Esophagus muscularis mucosa (tissue), 4 donors: ENCODE results near the gene MRPS30. TPM values are rescaled to one million over a fixed set of nuclear protein-coding genes. Genes with fewer than 3 reads are reported as not detected.
"Not testable (repeated sequence)": the region's sequence is repeated elsewhere in the genome, so short reads cannot be mapped to it uniquely, and the experiment has no call there.

ENCODE experiments used
- DNase-seq: peaks from one replicate; pipeline ENCODE4 v3.0.0-alpha.2; 2017; ENCODE audit errors: extremely low spot score
- H3K27ac ChIP-seq, 4 donors: fragments of 200-600 bp; sonication (generic); replicated peaks in 1 of 4; 1 replicate in 3 of 4; 2 replicates in 1 of 4; pipeline ENCODE4 v1.5.1; 2016 to 2019; ENCODE audit warnings: mild to moderate bottlenecking in 1 of 4
- H3K27me3 ChIP-seq, 4 donors: fragments of 200-600 bp; sonication (generic); one replicate each; pipeline versions ENCODE4 v1.5.1 to v1.6.0; 2016 to 2019
- H3K36me3 ChIP-seq, 4 donors: fragments of 200-600 bp; sonication (generic); one replicate each; pipeline ENCODE4 v1.5.1; 2016 to 2019
- H3K4me1 ChIP-seq, 4 donors: fragments of 200-600 bp; sonication (generic); one replicate each; pipeline ENCODE4 v1.5.1; 2016 to 2019
- H3K4me3 ChIP-seq, 4 donors: fragments of 200-600 bp; sonication (generic); 1 replicate in 2 of 4; 2 replicates in 2 of 4; pipeline ENCODE4 v1.5.1; 2016 to 2019; ENCODE audit warnings: mild to moderate bottlenecking in 4 of 4, moderate library complexity in 1 of 4
- H3K9me3 ChIP-seq, 4 donors: fragments of 200-600 bp; sonication (generic); 1 replicate in 3 of 4; 2 replicates in 1 of 4; pipeline ENCODE4 v1.5.1; 2016 to 2019
- CTCF ChIP-seq, 3 experiments: fragments of 200-600 bp in 2 of 3; fragments of 450-650 bp in 1 of 3; sonication (generic) in 2 of 3; IDR thresholded peaks; one replicate each; pipeline ENCODE4 v1.5.1; 2017 to 2019; ENCODE audit warnings: antibody characterized with exemption in 3 of 3, mild to moderate bottlenecking in 2 of 3, moderate library complexity in 1 of 3
- EP300 ChIP-seq: sonication (generic); formaldehyde crosslinking; IDR thresholded peaks from one replicate; pipeline ENCODE4 v1.6.1; 2017; ENCODE audit warnings: antibody characterized with exemption
- POLR2A ChIP-seq: fragments of 450-650 bp; IDR thresholded peaks from one replicate; pipeline ENCODE4 v1.6.1; 2017; ENCODE audit warnings: antibody characterized with exemption, moderate library complexity, mild to moderate bottlenecking, low read depth
- POLR2AphosphoS5 ChIP-seq, 2 donors: sonication (generic); formaldehyde crosslinking; IDR thresholded peaks; one replicate each; pipeline ENCODE4 v1.6.1; 2017; ENCODE audit warnings: antibody characterized with exemption in 2 of 2
- WGBS: methylation state at CpG from one replicate; pipeline ENCODE4 v1.1.5; 2018; 5-methylcytosine and 5-hydroxymethylcytosine counted together
- intact Hi-C: fragments of 100-400 bp; cut with DNase I; formaldehyde crosslinking; loops from one replicate; pipeline ENCODE4 v1.15.1; 2023
- total RNA-seq, 4 donors: library from RNA; depleted of rRNA; stranded (reverse); fragments of >200 nt; gene quantifications; one replicate each; pipeline versions ENCODE4 v1.1.0 to v1.2.1, GENCODE V29; 2016

The MRPS30 gene
- total RNA-seq, 4 donors from 2014 or later, result 47.8 to 56.3 (median 53.1) TPM

DNA sequence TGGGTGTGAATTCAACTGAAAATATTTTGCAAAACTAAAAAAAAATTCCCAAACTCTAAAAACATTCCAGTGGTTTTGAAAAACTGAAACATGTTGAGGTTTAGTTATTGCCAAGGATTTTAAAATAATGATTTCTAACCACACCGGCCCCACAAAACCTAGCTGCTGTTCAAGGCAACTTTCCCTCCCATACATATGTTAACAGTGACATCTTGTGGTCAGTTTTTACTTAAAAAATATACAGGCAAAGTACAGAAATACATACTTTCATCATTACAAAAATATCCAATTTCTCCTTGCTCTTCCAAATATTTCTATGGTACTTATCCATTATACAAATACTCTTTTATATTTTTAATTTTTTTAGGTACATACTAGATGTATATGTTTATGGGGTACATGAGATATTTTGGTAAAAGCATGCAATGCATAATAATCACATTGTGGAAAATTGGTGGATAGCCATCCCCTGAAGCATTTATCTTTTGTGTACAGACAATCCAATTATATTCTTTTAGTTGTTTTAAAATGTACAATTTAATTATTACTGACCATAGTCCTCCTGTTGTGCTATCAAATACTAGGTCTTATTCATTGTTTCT lies 34.4 kb upstream of the MRPS30 start:
- H3K9me3 ChIP-seq, result no peaks in the 10 kb centered on the region
- H3K27ac ChIP-seq, result no peak overlapping the region
- 9% methylated on average over 1 of the region's 1 CpG for WGBS
- no peak for DNase-seq
- intact Hi-C loops, result loop anchor here (5.0 to 10.0 kb wide), 2 partner anchors 237 to 1140 kb away; no protein-coding TSS in a partner anchor
- H3K4me3 ChIP-seq, result no peak overlapping the region
- H3K36me3 ChIP-seq, result no peaks in the 10 kb centered on the region
- TF ChIP-seq CTCF (IDR thresholded peaks at IDR 0.05) (peak; percentile 46 to 53 (median 52)), POLR2AphosphoS5 (IDR thresholded peaks at IDR 0.05) (no peak)
- no peaks in the 10 kb centered on the region for H3K27me3 ChIP-seq
- H3K4me1 ChIP-seq, result no peaks in the 10 kb centered on the region

DNA sequence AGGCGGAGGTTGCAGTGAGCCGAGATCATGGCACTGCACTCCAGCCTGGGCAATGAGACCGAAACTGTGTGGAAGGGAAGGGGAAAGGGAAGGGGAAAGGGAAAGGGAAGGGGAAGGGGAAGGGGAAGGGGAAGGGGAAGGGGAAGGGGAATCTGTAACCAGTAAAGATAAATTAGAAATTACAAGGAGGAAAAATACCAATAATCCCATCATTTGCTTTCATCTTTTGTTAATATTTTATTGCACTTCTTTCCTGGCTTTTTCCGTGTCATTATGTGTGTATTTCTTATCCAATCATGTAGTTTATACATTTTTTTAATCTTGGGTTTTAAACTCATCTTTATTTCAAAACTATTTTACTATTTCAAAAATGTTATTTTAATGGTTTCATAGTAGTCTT lies 29.6 kb upstream of the MRPS30 start:
- intact Hi-C loops, result loop anchor here (5.0 to 10.0 kb wide), 2 partner anchors 1052 to 1144 kb away; no protein-coding TSS in a partner anchor
- WGBS, result 94% methylated on average over 4 of the region's 4 CpGs

DNA sequence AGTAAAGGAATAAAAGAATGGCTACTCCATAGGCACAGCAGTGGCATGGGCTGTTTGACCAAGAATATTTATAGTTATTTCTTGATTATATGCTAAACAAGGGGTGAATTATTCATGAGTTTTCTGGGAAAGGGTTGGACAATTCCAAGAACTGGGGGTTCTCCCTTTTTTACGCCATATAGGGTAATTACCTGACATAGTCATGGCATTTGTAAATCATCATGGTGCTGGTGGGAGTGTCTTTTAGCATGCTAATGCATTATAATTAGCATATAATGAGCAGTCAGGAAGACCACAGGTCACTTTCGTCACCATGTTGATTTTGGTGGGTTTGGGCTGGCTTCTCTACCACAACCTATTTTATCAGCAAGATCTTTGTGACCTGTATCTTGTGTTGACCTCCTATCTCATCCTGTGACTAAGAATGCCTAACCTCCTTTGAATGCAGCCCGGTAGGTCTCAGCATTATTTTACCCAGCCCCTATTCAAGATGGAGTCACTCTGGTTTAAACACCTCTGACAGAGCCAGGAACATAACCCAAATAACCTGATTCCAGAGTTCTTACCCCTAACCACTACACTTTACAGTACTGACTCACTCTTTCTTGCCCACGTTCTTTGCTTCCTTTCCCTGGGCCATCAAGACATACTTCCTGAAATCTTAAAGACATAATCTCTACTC lies 25.0 kb upstream of the MRPS30 start:
- intact Hi-C loops, result no loop called here
- Histone ChIP-seq H3K4me1 (no peaks in the 10 kb centered on the region), H3K36me3 (no peaks in the 10 kb centered on the region), H3K9me3 (no peaks in the 10 kb centered on the region), H3K27me3 (no peaks in the 10 kb centered on the region), H3K4me3 (no peak overlapping the region), H3K27ac (no peak overlapping the region)
- 88% methylated on average over 4 of the region's 4 CpGs for WGBS
- TF ChIP-seq EP300, result no peak
- no peak for TF ChIP-seq CTCF (IDR thresholded peaks at IDR 0.05)
- TF ChIP-seq POLR2A, result no peak
- no peak for TF ChIP-seq POLR2AphosphoS5 (IDR thresholded peaks at IDR 0.05)
- no peak for DNase-seq

More for the DNA sequence above, 29.6 kb upstream of the MRPS30 start:
- Histone ChIP-seq H3K27me3 (no peaks in the 10 kb centered on the region), H3K4me3 (no peak overlapping the region), H3K4me1 (no peaks in the 10 kb centered on the region), H3K27ac (no peak overlapping the region), H3K9me3 (no peaks in the 10 kb centered on the region), H3K36me3 (no peaks in the 10 kb centered on the region)
- DNase-seq, result no peak
- no peak for TF ChIP-seq POLR2A
- no peak for TF ChIP-seq POLR2AphosphoS5 (IDR thresholded peaks at IDR 0.05)
- TF ChIP-seq EP300, result no peak
- TF ChIP-seq CTCF (IDR thresholded peaks at IDR 0.05), result no peak

DNA sequence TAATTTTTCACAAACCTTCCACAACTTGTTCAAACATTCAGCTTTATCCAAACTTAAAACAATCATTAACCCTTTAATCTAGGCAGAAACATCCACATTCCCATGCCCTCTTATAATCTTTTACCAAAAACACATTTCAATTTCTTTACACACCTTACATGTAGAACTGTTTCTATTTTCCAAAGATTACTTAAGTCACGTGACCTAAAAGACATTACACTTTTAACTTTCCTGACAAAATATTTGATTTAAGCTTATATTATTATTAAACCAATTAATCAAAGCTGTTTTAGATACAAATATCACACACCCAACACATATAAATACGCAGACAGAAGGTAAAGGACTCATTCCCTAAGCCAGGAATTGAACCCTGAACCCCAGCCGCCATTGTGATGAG lies 21.0 kb upstream of the MRPS30 start:
- no peak for TF ChIP-seq EP300
- TF ChIP-seq CTCF (IDR thresholded peaks at IDR 0.05), result no peak
- no peak for TF ChIP-seq POLR2A
- TF ChIP-seq POLR2AphosphoS5 (IDR thresholded peaks at IDR 0.05), result no peak
- no peaks in the 10 kb centered on the region for H3K4me1 ChIP-seq
- H3K27me3 ChIP-seq, result no peaks in the 10 kb centered on the region
- DNase-seq, result no peak
- H3K9me3 ChIP-seq, result peaks cover 0 to 3% (median under 1%) of the 10 kb centered on the region in 4 donors
- no peaks in the 10 kb centered on the region for H3K36me3 ChIP-seq
- intact Hi-C loops, result no loop called here
- no peak overlapping the region for H3K27ac ChIP-seq
- 78% methylated on average over 3 of the region's 3 CpGs for WGBS
- H3K4me3 ChIP-seq, result no peak overlapping the region

DNA sequence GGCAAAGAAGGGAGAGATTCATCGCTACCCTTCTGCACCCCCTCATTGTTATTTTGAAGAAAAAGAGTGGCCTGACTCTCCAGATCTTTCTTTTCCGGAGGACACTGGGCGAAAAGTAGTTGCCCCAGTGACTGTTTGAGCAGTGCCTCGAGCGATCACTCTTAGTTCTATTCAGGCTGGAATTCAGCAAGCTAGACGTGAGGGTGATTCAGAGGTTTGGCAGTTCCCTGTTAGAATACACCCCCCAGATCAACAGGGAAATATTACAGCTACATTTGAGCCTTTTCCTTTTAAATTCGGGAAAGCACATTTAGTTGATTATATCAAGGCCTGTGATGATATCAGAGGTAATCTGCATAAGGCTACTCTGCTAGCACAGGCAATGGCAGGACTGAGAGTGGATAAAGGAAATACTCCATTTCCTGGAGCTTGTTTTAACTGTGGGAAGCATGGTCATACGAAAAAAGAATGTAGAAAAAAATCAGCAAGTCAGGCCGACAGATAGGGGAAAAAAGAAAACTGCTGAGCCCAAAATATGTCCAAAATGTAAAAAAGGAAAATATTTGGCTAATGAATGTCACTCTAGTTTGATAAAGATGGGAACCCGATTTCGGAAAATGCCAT lies 19.3 kb upstream of the MRPS30 start:
- DNase-seq, H3K4me3 ChIP-seq, H3K4me1 ChIP-seq, intact Hi-C loops, H3K27ac ChIP-seq, H3K27me3 ChIP-seq: not testable (repeated sequence)
- Histone ChIP-seq H3K36me3 (peaks cover 0 to 10% (median 3%) of the 10 kb centered on the region in 4 donors), H3K9me3 (peaks cover 0 to 10% (median 4%) of the 10 kb centered on the region in 4 donors)
- 83% methylated on average over 11 of the region's 11 CpGs for WGBS

- DNase-seq, H3K4me1 ChIP-seq, H3K4me3 ChIP-seq, intact Hi-C loops, H3K27ac ChIP-seq, H3K27me3 ChIP-seq: not testable (repeated sequence)
- H3K9me3 ChIP-seq, result peaks cover 0 to 10% (median 4%) of the 10 kb centered on the region in 4 donors
- WGBS, result 93% methylated on average over 8 of the region's 8 CpGs
- peaks cover 0 to 10% (median 3%) of the 10 kb centered on the region in 4 donors for H3K36me3 ChIP-seq
These were observed 16.6 kb upstream of the MRPS30 start for GRCh38 chr5:44792031-44792673.
